Left hindlimb (tissue), 1 donor: ENCODE data around the gene EIF4E3.

Experiments used
- DNase-seq: peaks from one replicate; pipeline ENCODE4 v3.0.0-alpha.2; 2018

The EIF4E3 gene

DNA sequence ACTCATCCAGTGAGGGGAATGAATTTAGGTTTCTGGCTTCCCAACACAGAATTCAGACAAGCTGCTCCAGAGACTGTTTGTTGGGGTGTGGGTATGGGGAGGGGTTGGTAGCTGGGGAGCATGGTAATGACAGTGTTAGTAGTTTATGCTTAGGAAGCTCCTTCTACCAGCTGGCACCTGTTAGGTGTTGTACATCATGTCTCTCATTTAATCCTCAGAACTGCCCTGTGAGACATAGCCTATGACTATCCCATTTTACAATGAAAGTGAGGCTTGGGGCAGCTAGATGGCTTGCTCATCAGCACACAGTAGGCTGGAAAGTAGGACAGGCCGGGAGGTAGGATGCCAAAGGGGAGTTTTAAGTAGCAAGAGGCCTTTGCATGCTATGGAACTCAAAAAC lies 2.5 kb downstream of the EIF4E3 start:
- no peak for DNase-seq

DNA sequence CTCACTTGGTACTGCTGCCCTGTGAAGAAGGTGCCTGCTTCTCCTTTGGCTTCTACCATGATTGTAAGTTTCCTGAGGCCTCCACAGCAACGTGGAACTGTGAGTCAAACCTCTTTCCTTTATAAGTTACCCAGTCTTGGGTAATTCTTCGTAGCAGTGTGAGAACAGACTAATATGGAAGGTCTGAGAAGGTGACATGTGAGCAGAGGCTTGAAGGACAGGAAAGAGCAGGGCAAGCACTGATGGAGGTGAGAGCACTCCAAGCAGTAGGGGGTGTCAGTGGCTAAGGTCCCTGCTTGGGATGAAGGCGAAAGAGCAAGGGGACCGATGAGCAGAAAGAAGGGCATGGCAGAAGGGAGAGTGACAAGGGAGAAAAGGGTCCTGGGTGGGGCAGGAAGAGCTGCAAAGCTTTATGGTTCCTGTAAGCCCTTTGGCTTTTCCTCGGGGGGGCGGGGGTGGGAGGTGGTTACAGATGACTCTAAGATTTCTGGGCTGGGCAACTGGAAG lies 3.5 kb downstream of the EIF4E3 start:
- DNase-seq = no peak

DNA sequence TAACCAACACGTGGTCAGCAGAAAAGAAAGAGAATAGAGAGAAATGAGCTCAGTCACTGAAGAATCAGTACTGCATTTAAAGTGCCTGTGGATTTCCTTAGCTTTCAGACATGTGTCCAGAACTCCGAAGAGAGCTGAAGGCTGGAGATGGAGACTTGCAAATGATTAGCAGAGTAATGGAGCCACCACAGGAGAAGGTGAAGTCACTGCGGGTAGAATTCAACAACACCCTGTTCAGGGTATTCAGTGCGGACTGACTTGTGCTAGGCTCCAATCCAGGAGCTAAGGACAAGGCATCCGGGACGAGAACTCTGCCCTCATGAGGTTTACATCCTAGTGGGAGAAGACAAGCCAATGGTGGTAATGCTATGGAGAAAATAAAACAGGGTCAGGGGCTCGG lies 4.2 kb downstream of the EIF4E3 start:
- DNase-seq = no peak

GRCh38 chr3:71718072-71718471 lies 7.1 kb downstream of the EIF4E3 start:
- DNase-seq = no peak

- no peak for DNase-seq
These were observed 10.6 kb downstream of the EIF4E3 start for GRCh38 chr3:71714595-71714994.

DNA sequence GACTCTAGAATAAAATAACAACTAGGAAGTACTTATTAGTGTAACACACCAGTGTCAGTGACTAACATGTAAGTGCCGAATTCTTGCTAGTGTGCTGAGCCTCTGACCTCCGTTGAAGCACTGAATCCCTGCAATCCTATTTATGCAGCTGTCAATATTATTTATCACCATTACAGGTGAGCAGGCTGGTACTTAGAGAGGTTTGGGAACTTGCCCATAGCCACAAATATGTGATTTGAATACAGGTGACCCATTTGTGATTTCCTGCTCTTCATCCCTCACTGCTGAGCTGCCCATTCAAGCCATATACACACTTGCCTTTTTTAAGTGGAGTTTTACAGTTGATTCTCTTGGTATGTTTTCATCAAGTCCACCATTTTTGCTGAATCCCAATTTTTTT lies 12.2 kb downstream of the EIF4E3 start:
- DNase-seq = no peak

DNA sequence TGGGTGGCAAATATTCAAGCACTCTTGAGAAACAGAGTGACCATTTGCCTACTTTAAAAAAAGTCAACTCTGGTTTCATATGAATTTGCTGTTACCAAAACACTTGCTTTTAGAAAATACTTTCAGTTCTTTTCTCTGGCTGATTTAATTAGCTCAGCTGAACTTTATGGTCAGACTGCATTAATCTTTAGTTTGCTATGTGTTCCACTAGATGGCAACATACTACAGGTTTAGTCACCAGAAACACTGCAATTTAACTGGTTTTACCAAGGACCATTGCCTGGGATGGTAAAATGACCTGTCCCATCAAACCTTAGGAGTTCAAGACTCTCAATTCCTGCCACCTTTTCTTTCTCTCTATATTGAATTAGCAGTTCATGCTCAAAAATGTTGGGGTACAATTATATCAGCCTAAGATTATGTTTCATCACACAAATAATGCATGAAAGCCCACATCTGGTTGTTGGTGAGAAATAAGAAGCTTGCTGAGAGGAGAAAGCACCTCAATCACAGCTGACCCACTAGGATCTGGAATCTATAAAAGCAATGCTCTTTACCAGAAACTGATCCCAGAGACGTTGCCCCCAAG lies 14.2 kb downstream of the EIF4E3 start:
- no peak for DNase-seq

- no peak for DNase-seq
These were observed 15.2 kb downstream of the EIF4E3 start for GRCh38 chr3:71709908-71710511.

DNA sequence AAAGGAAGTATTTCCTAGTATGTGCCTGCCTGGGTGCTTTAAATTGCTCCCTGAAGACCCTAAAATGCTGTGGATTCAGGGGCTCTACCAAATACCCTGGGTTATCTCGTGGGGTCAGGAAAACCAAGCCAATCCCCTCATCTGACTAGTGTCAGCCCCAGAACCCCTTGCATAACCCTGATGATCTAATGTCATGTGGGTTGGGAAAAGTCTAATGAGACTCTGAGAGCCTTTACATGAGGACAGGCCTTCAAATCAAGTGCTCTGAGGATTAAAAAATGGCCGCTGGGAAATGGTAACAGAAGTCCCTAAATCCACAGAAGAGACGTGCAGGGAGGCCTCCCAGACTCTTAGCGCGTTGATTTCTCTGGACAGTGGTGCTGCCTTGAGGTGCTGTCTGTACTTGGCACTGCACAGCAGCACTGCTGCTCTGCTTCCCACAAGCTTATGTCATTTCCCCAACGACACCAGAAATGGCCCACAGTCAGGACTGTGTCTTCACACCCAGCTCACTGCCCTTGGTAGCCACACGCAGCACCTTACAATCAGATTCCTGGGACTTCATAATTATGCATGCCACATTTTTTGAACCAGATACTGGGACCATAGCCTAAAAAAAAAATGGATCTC lies 16.6 kb downstream of the EIF4E3 start:
- no peak for DNase-seq

DNA sequence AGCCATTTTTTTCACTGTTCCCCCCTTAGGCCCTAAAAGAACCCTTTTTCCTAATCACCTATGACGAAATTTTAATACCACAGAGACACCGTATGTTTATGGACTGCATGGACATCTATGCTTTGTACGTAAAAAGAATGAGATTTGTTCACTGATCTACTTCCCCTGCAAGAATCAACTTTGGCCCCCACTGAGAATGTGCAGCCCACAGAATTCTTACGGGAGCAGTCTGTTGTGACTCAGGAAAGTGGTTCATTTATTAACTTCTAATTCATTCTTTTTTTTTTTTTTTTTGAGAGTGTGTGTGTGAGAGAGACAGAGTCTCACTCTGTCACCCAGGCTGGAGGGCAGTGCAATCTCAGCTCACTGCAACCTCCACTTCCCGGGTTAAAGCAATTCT lies 17.6 kb downstream of the EIF4E3 start:
- no peak for DNase-seq

DNA sequence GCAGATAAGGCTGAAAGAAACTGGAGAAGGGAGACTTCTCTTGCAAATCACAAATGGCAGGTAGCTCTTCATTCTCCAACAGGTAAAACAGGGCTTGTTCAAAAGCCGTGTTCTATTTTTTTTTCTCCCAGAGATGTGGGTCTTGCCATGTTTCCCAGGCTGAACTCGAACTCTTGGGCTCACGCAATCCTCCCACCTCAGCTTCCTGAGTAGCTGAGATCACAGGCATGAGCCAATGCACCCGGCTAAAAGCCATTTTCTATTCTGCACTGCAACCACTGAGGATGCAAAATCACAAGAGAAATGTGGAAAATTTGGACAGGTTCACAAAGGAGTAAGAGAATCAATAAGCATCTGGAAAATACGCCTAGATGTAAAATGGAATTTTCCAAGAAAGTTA lies 19.5 kb downstream of the EIF4E3 start:
- no peak for DNase-seq

DNA sequence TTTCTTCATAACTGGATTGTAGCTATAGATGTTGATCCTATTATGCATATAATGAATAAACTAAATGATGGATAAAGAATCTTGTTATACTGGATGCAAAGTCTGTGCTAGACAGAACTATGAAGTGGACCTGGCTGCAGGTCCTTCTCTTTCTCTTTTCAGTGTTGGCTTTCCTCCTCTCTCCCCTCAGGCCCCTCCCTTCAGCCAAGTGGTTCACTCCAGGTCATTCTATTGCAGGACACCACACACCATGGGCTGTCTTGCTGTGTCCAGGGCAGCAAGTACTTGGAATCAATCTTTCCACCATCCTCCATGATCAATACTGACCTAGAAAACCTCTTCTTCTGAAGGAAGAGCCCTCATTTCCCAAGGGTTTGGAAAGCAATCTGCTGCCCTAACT lies 20.3 kb downstream of the EIF4E3 start:
- DNase-seq = no peak

GRCh38 chr3:71703797-71704196 lies 21.4 kb downstream of the EIF4E3 start:
- DNase-seq = no peak

GRCh38 chr3:71702131-71703024 lies 22.8 kb downstream of the EIF4E3 start:
- no peak for DNase-seq

DNA sequence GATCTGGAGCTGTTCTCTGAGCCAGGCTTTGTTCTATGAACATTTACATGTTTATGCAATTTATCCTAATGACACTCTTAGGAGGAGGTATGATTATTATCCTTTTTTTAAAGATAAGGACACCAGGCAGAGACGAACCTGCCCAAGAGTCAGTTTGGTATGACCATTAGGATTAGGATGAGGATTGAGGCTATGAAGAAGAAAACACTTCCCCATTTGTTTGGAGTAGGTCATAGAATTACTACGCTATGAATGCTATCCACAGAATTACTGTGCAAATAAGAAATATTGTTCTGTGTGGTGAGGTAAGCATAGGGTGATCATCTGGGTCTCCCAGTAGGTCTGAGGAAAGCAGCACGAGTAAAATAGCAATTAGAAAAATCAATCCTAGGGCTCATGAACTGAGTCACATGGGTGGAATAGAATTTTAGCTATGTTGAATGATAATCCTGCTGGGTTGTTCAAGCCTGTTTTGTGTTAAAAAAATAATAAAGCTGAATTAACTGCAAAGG lies 23.9 kb downstream of the EIF4E3 start:
- no peak for DNase-seq

DNA sequence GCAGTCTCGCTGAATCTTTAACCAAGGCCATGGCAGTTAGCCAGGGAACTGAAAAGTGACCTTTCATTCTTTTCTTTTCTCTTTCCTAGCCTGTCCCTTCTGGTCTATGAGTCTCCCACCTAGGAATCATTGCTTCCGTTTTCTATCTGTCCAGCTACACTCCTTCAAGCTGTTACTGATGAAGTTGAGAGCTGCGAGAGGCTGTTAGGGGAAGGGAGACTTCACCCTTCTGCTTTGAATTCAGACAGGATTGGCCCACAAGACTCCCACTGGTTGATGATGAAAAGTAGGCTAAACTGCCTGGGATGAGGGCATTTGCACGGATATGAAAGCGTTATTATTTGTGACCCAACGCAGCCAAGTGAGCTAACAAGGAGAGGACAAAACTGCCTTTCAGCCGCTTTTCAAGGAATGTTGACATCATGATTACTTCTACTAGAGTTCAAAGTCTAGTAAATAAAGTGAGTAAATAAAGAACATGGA lies 30.2 kb downstream of the EIF4E3 start:
- DNase-seq = no peak

DNA sequence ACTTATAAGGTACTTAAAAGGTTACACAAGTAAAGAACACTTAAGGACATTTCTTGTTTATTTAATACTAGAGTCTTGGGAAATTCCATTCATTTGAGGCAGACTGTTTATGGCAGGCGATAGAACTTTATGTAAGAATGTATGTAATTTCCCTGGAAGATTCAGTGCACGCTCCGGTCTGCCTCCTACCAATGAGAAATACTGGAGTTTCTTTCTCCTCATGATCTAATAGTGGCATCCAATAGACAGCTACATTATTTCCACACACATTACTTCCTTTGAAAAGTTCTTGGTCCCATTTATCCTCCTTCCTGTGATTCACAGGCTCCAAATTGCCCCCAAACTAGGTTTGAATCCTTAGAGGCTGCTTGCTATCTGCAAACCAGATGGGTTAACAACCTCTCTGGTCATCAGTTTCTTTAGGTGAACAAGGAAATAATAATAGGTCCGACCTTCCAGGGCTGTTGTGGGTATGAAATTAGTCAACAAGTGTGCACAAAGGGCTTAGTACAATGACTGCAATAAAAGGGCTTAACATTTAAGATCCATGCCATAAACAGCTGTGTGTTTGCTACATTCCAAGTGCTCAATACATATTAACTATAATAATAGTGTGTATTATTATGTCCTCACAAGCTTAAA lies 30.7 kb downstream of the EIF4E3 start:
- DNase-seq = peak; percentile 37

- no peak for DNase-seq
These were observed 31.6 kb downstream of the EIF4E3 start for GRCh38 chr3:71693641-71694040.

GRCh38 chr3:71692139-71692538 lies 33.1 kb downstream of the EIF4E3 start:
- no peak for DNase-seq

- DNase-seq = no peak
These were observed 34.8 kb downstream of the EIF4E3 start for GRCh38 chr3:71690341-71690841.

DNA sequence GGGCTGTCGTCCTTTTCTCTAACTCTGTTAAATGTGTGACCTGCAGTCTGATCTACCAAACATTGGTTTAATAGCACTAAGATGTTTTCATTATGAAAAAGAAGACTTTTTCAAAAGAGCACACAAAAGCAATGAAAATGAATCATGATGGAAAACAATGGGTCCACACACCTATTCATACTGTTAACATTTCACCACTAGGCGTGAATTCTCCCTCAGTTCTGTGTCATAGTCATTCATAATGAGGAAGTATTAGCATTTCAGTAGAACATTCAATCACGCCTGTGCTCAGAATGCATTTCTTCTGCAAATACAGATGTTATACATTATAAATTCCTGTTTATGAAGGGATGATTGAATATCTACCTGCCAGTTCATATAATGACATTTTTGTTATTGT lies 35.9 kb downstream of the EIF4E3 start:
- DNase-seq = no peak

- DNase-seq = no peak
These were observed 37.1 kb downstream of the EIF4E3 start for GRCh38 chr3:71688121-71688520.
